ENCODE data around the gene PNCK. TPM values are rescaled to one million over a fixed set of nuclear protein-coding genes. Genes with fewer than 3 reads are reported as not detected.

PNCK gene
- total RNA-seq, 1 experiment from 2014 or later: 0.60 TPM

DNA sequence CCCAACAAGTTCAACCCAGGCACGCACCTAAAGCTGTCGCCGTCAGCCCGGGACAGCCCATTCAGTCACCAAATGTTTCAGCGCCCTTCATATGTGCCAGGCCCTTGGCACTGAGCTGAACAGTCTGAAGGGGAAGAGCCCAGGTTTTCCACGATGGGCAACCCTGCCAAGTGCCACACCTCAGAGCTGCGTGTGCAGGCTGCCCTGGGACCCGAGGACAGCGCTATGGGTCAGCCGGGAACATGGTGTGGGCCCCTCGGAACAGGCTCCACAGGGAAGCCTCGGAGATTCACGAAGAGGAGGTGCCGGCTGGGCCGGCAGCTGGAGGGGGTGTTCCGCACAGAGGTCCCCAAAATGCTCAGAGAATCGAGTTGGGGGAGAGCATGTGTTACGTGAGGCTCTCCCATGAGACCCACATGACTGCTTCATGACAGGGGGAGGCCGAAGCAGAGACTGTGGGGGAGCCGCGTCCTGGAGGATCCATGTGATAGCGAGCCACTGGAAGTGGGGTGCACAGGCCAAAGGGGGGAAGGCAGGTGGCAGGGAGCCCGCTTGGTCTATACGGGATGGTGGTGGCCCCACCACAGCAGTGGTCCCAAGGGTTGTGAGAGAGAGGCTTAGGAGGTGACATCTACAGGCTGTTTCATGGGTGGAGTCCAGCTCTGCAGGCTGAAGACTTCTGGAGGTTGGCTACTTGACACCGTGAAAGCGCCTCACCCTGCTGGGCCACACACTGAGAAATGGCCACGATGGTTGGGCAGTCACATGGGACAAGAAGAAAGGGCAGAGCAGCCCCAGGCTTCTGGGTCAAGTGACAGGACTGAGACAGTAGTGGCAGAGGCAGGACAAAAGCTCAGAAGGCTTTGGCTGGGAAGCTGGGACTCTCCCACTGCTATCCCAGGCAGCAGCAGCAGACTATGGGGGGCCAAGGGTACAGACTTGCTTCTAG is 36.4 kb upstream of the PNCK start:
- TF ChIP-seq, protein P1, sequence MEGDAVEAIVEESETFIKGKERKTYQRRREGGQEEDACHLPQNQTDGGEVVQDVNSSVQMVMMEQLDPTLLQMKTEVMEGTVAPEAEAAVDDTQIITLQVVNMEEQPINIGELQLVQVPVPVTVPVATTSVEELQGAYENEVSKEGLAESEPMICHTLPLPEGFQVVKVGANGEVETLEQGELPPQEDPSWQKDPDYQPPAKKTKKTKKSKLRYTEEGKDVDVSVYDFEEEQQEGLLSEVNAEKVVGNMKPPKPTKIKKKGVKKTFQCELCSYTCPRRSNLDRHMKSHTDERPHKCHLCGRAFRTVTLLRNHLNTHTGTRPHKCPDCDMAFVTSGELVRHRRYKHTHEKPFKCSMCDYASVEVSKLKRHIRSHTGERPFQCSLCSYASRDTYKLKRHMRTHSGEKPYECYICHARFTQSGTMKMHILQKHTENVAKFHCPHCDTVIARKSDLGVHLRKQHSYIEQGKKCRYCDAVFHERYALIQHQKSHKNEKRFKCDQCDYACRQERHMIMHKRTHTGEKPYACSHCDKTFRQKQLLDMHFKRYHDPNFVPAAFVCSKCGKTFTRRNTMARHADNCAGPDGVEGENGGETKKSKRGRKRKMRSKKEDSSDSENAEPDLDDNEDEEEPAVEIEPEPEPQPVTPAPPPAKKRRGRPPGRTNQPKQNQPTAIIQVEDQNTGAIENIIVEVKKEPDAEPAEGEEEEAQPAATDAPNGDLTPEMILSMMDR (conservative IDR thresholded peaks at IDR 0.05; ENCODE audit: low read depth, low read length): no peak
- Histone ChIP-seq H3K4me3 (ENCODE audit: low read depth, low read length, poor library complexity, severe bottlenecking) (no peak overlapping the region), H3K9me3 (ENCODE audit: low read depth, low read length, poor library complexity, severe bottlenecking) (no peaks in the 10 kb centered on the region), H3K36me3 (ENCODE audit: insufficient read depth, low read length, poor library complexity, severe bottlenecking) (peaks cover 10% of the 10 kb centered on the region), H3K4me1 (ENCODE audit: insufficient read depth, low read length, poor library complexity, severe bottlenecking) (no peaks in the 10 kb centered on the region), H3K27me3 (replicated peaks; ENCODE audit: insufficient read depth, low read depth, low read length, poor library complexity) (no peaks in the 10 kb centered on the region), H3K27ac (ENCODE audit: low read depth, low read length, poor library complexity, severe bottlenecking) (no peak overlapping the region)
- POLR2A ChIA-PET (ENCODE audit: low non-redundant PET): no interaction called here
- intact Hi-C loops (cut with micrococcal nuclease; ENCODE audit: unreplicated experiment): no loop called here
- CTCF ChIA-PET: no interaction called here
- BruUV-seq (replicated peaks): no TSS peak
- no peak for DNase-seq (ENCODE audit: low spot score)

- ChIA-PET CTCF (interaction anchor here (0.5 to 1.6 kb wide), 4 partner anchors 72 to 766 kb away, joined by 3 to 4 read pairs (median 4); no protein-coding TSS in a partner anchor), POLR2A (ENCODE audit: low non-redundant PET) (no interaction called here)
- peak; percentile 69 for DNase-seq (ENCODE audit: low spot score)
- Histone ChIP-seq H3K9me3 (ENCODE audit: low read depth, low read length, poor library complexity, severe bottlenecking) (no peaks in the 10 kb centered on the region), H3K4me3 (ENCODE audit: low read depth, low read length, poor library complexity, severe bottlenecking) (no peak overlapping the region), H3K27ac (ENCODE audit: low read depth, low read length, poor library complexity, severe bottlenecking) (no peak overlapping the region), H3K36me3 (ENCODE audit: insufficient read depth, low read length, poor library complexity, severe bottlenecking) (peaks cover 5% of the 10 kb centered on the region), H3K4me1 (ENCODE audit: insufficient read depth, low read length, poor library complexity, severe bottlenecking) (no peaks in the 10 kb centered on the region), H3K27me3 (replicated peaks; ENCODE audit: insufficient read depth, low read depth, low read length, poor library complexity) (no peaks in the 10 kb centered on the region)
- no peak for TF ChIP-seq EZH2 (IDR thresholded peaks at IDR 0.05; ENCODE audit: borderline replicate concordance, low read depth, low read length, poor library complexity, severe bottlenecking)
- TF ChIP-seq, protein P1 (conservative IDR thresholded peaks at IDR 0.05; ENCODE audit: low read depth, low read length): peak; percentile 59
- intact Hi-C loops (cut with micrococcal nuclease; ENCODE audit: unreplicated experiment): no loop called here
- BruUV-seq (replicated peaks): no TSS peak
These were observed 34.8 kb upstream of the PNCK start for GRCh38 chrX:153708415-153708814.

DNA sequence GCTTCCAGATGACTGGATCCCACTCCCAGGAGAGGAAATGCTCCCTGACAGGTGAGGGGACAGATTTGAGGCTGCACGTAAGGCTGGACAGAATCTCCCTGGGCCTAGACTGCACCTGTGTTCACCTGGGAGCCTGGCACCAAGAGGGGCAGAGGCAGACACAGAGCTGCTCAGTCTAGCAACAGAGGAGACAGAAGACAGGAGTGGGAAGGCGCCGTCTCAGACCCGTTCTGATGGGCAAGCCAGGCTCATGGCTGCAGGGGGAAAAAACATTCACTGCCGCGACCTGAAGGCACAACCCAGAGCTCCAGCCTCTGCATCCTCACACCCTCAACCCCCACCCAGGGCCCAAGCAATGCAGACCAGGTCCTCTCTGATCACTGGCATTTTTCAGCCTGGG is 33.8 kb upstream of the PNCK start:
- ChIA-PET CTCF (interaction anchor here (0.5 to 1.6 kb wide), 3 partner anchors 39 to 168 kb away, joined by 4 to 5 read pairs (median 4); no protein-coding TSS in a partner anchor), POLR2A (ENCODE audit: low non-redundant PET) (no interaction called here)
- intact Hi-C loops (cut with micrococcal nuclease; ENCODE audit: unreplicated experiment): no loop called here
- Histone ChIP-seq H3K27ac (ENCODE audit: low read depth, low read length, poor library complexity, severe bottlenecking) (no peak overlapping the region), H3K4me1 (ENCODE audit: insufficient read depth, low read length, poor library complexity, severe bottlenecking) (no peaks in the 10 kb centered on the region), H3K27me3 (replicated peaks; ENCODE audit: insufficient read depth, low read depth, low read length, poor library complexity) (no peaks in the 10 kb centered on the region), H3K4me3 (ENCODE audit: low read depth, low read length, poor library complexity, severe bottlenecking) (no peak overlapping the region), H3K9me3 (ENCODE audit: low read depth, low read length, poor library complexity, severe bottlenecking) (no peaks in the 10 kb centered on the region), H3K36me3 (ENCODE audit: insufficient read depth, low read length, poor library complexity, severe bottlenecking) (peaks cover 5% of the 10 kb centered on the region)
- no TSS peak for BruUV-seq (replicated peaks)
- DNase-seq (ENCODE audit: low spot score): no peak
- TF ChIP-seq EZH2 (IDR thresholded peaks at IDR 0.05; ENCODE audit: borderline replicate concordance, low read depth, low read length, poor library complexity, severe bottlenecking): no peak
- TF ChIP-seq, protein P1 (conservative IDR thresholded peaks at IDR 0.05; ENCODE audit: low read depth, low read length): no peak

Measured in A673 (cell line).